ENCODE measurements around the gene RCL1. TPM values are rescaled to one million over a fixed set of nuclear protein-coding genes. Genes with fewer than 3 reads are reported as not detected.

RCL1 gene
- total and polyA plus RNA-seq, 9 donors = 11.1 to 17.9 (median 13.9) TPM

DNA sequence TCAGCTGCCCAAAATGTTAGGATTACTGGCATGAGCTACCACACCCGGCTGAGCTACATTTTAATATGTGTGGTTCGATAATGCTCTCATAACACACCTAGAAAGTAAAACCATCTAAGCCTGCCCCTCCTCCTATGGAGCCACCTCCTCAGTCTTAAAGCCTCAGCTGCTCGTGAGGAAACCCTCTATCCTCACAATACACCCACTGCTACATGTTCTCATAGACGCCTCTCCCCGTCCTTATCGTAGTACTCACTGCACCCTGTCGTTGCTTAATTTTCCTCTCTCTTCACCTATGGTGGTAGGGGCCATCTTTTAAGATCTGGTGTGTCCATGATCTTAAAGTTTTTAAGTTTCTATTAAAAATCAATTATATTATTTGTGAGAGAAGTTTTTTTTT, 72.9 kb downstream of the RCL1 start:
- Histone ChIP-seq H3K27ac (ENCODE audit: low read length) (no peak overlapping the region), H3K4me3 (ENCODE audit: low read length) (no peak overlapping the region), H3K36me3 (ENCODE audit: control insufficient read depth, insufficient read depth, low read length) (peaks cover 18% of the 10 kb centered on the region), H3K9me3 (replicated peaks; ENCODE audit: control insufficient read depth, low read depth, low read length) (no peaks in the 10 kb centered on the region), H3K4me1 (ENCODE audit: control insufficient read depth, insufficient read depth, low read length) (no peaks in the 10 kb centered on the region), H3K27me3 (ENCODE audit: control insufficient read depth, insufficient read depth, low read length) (no peaks in the 10 kb centered on the region)
- DNase-seq = no peak
- WGBS (ENCODE audit: insufficient coverage) = no CpG with 5 or more reads among the region's 7 CpGs

DNA sequence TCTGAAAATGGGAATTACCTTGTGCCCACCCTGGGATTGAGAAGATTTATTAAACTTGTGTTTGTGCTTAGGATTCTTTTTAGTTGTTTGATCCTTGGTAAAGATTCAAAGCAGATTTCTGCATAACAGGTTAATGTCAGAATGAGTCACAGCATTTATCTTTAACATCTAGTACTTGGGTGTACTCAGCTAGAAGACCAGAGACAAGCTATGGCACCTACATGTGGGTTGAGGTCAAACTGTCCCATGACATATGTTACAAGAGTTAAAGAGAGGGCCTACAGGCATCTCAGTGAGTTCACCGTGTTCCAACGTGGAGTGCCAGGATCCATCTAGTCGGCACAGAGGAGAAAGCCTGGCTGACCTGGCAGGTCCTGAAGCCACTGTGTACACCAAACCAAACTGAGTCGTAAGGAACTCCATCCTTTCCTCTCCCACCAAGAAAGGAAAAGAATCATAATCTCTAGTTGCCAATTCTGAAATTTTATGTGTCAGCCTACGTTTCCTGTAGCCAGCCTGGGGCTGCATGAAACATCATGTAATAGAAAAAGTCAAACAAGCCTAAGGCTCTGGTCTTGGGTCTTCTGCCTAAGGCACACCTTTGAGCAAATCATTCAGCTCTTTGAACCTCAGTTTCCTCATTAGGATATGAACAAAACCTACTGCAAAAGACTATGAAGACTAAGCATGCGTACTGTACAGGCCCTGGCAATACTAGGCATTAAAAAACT, 73.7 kb downstream of the RCL1 start:
- Histone ChIP-seq H3K9me3 (replicated peaks; ENCODE audit: control insufficient read depth, low read depth, low read length) (no peaks in the 10 kb centered on the region), H3K27me3 (ENCODE audit: control insufficient read depth, insufficient read depth, low read length) (no peaks in the 10 kb centered on the region), H3K4me1 (ENCODE audit: control insufficient read depth, insufficient read depth, low read length) (no peaks in the 10 kb centered on the region), H3K36me3 (ENCODE audit: control insufficient read depth, insufficient read depth, low read length) (peaks cover 13% of the 10 kb centered on the region), H3K27ac (ENCODE audit: low read length) (no peak overlapping the region), H3K4me3 (ENCODE audit: low read length) (no peak overlapping the region)
- 94% methylated on average over 6 of the region's 6 CpGs for WGBS (ENCODE audit: insufficient coverage)
- no peak for DNase-seq

DNA sequence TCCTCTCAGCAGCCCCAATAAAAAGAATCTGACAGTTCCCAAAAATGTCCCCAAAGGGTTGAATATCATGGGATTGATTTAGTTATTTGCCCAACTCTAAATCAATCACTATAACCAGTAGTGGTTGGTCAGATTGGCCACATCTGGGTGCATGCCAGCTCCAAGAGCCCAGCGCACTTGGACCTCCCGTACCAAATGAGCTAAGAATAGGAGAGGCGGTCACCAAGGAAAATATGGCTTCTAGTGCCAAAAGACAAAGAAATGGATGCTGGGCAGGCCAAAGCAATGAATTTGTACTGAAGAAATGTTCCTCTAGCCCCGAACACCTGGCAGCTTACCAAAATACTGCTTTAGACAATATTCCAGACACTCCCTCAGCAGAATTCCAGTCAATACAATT, 80.3 kb downstream of the RCL1 start:
- no peaks in the 10 kb centered on the region for H3K4me1 ChIP-seq (ENCODE audit: control insufficient read depth, insufficient read depth, low read length)
- H3K36me3 ChIP-seq (ENCODE audit: control insufficient read depth, insufficient read depth, low read length) = no peaks in the 10 kb centered on the region
- H3K9me3 ChIP-seq (replicated peaks; ENCODE audit: control insufficient read depth, low read depth, low read length) = no peaks in the 10 kb centered on the region
- DNase-seq = no peak
- H3K27me3 ChIP-seq (ENCODE audit: control insufficient read depth, insufficient read depth, low read length) = no peaks in the 10 kb centered on the region
- H3K4me3 ChIP-seq (ENCODE audit: low read length) = no peak overlapping the region
- no peak overlapping the region for H3K27ac ChIP-seq (ENCODE audit: low read length)
- WGBS (ENCODE audit: insufficient coverage) = 77% methylated on average over 4 of the region's 4 CpGs

DNA sequence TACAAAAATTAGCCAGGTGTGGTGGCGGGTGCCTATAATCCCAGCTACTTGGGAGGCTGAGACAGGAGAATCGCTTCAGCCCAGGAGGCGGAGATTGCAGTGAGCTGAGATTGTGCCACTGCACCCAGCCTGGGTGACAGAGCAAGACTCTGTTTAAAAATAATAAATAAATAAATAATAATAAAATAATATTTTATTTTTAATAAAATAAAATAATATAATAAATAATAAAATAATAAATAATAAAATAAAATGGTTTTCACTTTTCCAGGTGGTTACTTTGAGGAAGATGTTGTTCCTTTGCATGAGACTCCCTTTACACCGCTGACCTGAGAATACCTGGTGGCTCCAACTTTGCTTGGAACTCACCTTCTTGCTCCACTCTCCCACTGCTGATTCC, 82.8 kb downstream of the RCL1 start:
- H3K36me3 ChIP-seq (ENCODE audit: control insufficient read depth, insufficient read depth, low read length) = no peaks in the 10 kb centered on the region

DNA sequence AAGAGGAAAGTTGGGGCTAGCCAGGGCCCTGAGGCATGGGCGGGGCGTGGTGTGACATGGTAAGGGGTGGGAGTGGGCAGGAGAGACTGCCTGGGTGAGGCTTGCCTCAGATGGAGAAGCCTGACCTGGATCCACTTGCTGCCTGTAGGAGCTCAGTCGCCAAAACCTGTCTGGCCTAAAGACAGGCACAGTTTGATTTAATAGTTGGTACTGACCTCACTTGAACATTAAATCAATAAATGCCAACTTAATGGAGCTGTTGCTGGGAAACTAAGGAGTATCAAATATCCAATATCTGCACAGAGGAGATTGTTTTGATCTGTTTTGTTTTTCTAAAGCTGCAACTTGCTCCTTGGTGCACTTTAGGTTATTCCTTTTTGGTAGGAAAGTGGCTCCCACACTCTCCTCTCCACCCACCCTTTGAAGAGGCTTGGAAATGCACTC, 86.4 kb downstream of the RCL1 start:
- H3K36me3 ChIP-seq (ENCODE audit: control insufficient read depth, insufficient read depth, low read length) = no peaks in the 10 kb centered on the region
- H3K9me3 ChIP-seq (replicated peaks; ENCODE audit: control insufficient read depth, low read depth, low read length) = no peaks in the 10 kb centered on the region
- no peaks in the 10 kb centered on the region for H3K27me3 ChIP-seq (ENCODE audit: control insufficient read depth, insufficient read depth, low read length)
- WGBS (ENCODE audit: insufficient coverage) = 100% methylated on average over 2 of the region's 3 CpGs
- no peak overlapping the region for H3K4me3 ChIP-seq (ENCODE audit: low read length)
- DNase-seq = no peak
- H3K27ac ChIP-seq (ENCODE audit: low read length) = no peak overlapping the region
- no peaks in the 10 kb centered on the region for H3K4me1 ChIP-seq (ENCODE audit: control insufficient read depth, insufficient read depth, low read length)

More for the DNA sequence above, 82.8 kb downstream of the RCL1 start:
- no peak overlapping the region for H3K27ac ChIP-seq (ENCODE audit: low read length)
- no peaks in the 10 kb centered on the region for H3K27me3 ChIP-seq (ENCODE audit: control insufficient read depth, insufficient read depth, low read length)
- H3K9me3 ChIP-seq (replicated peaks; ENCODE audit: control insufficient read depth, low read depth, low read length) = no peaks in the 10 kb centered on the region
- WGBS (ENCODE audit: insufficient coverage) = 100% methylated on average over 1 of the region's 4 CpGs
- H3K4me3 ChIP-seq (ENCODE audit: low read length) = no peak overlapping the region
- no peak for DNase-seq
- H3K4me1 ChIP-seq (ENCODE audit: control insufficient read depth, insufficient read depth, low read length) = no peaks in the 10 kb centered on the region

DNA sequence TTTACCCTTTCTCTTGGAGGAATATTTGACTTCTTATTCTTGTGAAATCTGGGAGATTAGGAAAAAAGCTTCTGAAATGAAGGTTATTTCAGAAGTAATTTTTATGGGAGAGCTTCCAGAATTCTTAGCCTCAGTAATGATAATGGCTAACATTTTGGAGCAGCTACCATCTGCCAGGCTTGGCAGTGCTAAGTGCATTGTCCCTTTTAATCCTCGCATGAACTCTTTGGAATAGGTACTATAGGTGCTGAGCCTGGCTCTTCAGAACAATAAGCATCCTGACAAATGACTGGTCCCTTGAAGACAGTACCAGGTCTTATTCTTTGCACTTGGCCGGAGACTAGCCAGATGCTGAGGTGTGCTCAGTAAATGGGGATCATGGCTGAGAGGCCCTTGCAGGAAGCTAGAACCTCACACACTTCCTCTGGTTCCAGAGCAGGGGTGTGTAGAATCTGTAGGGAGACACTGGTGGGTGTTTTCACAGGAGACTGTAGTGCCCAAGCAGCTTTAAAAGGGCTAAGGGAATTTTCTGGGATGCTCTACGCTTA, 90.7 kb downstream of the RCL1 start:
- no peak overlapping the region for H3K27ac ChIP-seq (ENCODE audit: low read length)
- no peak overlapping the region for H3K4me3 ChIP-seq (ENCODE audit: low read length)
- no peaks in the 10 kb centered on the region for H3K36me3 ChIP-seq (ENCODE audit: control insufficient read depth, insufficient read depth, low read length)
- WGBS (ENCODE audit: insufficient coverage) = 78% methylated on average over 1 of the region's 3 CpGs
- no peaks in the 10 kb centered on the region for H3K4me1 ChIP-seq (ENCODE audit: control insufficient read depth, insufficient read depth, low read length)
- H3K9me3 ChIP-seq (replicated peaks; ENCODE audit: control insufficient read depth, low read depth, low read length) = no peaks in the 10 kb centered on the region
- no peaks in the 10 kb centered on the region for H3K27me3 ChIP-seq (ENCODE audit: control insufficient read depth, insufficient read depth, low read length)
- no peak for DNase-seq

DNA sequence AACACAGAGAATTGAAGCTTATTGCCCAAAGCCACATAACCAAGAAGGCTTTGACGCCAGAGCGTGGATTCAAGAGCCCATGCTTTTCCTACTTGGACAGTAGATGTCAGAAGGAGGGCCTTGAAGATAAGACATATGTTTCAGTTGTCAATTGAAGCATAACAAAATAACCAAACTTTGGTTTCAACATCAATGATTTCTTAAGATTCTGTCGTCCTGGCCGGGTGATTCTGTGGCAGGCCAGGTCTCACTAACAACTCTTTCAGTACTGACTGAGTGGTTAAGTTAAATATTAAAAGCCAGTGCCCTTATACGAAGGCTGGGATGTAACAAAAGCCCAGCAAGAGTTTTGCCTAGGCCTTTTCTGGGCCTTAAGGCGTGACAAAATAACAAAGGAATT, 94.0 kb downstream of the RCL1 start:
- Histone ChIP-seq H3K4me1 (ENCODE audit: control insufficient read depth, insufficient read depth, low read length) (no peaks in the 10 kb centered on the region), H3K27me3 (ENCODE audit: control insufficient read depth, insufficient read depth, low read length) (no peaks in the 10 kb centered on the region), H3K9me3 (replicated peaks; ENCODE audit: control insufficient read depth, low read depth, low read length) (no peaks in the 10 kb centered on the region), H3K36me3 (ENCODE audit: control insufficient read depth, insufficient read depth, low read length) (no peaks in the 10 kb centered on the region), H3K4me3 (ENCODE audit: low read length) (no peak overlapping the region), H3K27ac (ENCODE audit: low read length) (no peak overlapping the region)
- no peak for DNase-seq
- WGBS (ENCODE audit: insufficient coverage) = no CpG with 5 or more reads among the region's 6 CpGs

DNA sequence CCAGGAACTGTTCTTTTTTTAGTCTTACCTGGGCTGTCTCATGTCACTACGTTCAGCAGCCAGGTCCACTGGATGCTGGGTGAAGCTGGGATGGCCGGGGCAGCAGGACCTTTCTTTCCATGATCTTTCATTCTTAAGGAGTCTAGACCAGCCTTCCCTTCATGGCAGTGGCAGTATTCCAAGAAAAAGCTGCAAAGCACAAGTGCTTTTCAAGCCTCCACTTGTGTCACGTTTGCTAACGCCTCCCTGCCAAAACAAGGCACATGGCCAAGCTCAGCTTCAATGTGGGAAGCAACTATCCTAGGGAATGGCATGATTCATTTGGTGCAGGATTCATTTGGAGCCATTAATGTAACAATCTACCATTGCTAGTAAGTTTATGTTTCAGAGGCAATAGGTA, 94.8 kb downstream of the RCL1 start:
- peak; percentile 42 for DNase-seq

DNA sequence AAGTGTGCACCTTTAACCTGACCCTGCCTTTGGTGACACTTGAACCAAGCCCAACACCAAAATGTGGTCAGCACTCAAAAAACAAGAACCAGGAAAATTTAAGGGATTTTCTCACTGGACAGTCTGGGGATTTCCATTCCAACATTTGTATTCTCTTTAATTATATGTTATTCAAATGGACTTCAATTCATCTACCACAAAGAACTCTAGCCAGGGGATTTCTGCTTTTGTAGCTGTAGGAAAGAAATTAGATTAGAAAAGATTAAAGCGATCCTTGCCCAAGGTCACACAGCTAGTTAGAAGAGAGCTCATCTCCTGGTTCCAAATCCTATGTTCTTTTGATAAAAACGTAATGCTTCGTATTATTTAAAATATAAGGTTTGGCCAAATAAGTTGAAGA, 97.5 kb downstream of the RCL1 start:
- no CpG with 5 or more reads among the region's 3 CpGs for WGBS (ENCODE audit: insufficient coverage)
- no peaks in the 10 kb centered on the region for H3K9me3 ChIP-seq (replicated peaks; ENCODE audit: control insufficient read depth, low read depth, low read length)
- H3K27me3 ChIP-seq (ENCODE audit: control insufficient read depth, insufficient read depth, low read length) = no peaks in the 10 kb centered on the region
- no peaks in the 10 kb centered on the region for H3K36me3 ChIP-seq (ENCODE audit: control insufficient read depth, insufficient read depth, low read length)
- H3K4me1 ChIP-seq (ENCODE audit: control insufficient read depth, insufficient read depth, low read length) = no peaks in the 10 kb centered on the region
- DNase-seq = no peak
- H3K27ac ChIP-seq (ENCODE audit: low read length) = no peak overlapping the region
- no peak overlapping the region for H3K4me3 ChIP-seq (ENCODE audit: low read length)

More for the DNA sequence above, 94.8 kb downstream of the RCL1 start:
- 34% methylated on average over 2 of the region's 4 CpGs for WGBS (ENCODE audit: insufficient coverage)
- Histone ChIP-seq H3K4me1 (ENCODE audit: control insufficient read depth, insufficient read depth, low read length) (no peaks in the 10 kb centered on the region), H3K4me3 (ENCODE audit: low read length) (no peak overlapping the region), H3K9me3 (replicated peaks; ENCODE audit: control insufficient read depth, low read depth, low read length) (no peaks in the 10 kb centered on the region), H3K27ac (ENCODE audit: low read length) (no peak overlapping the region), H3K36me3 (ENCODE audit: control insufficient read depth, insufficient read depth, low read length) (no peaks in the 10 kb centered on the region), H3K27me3 (ENCODE audit: control insufficient read depth, insufficient read depth, low read length) (no peaks in the 10 kb centered on the region)

DNA sequence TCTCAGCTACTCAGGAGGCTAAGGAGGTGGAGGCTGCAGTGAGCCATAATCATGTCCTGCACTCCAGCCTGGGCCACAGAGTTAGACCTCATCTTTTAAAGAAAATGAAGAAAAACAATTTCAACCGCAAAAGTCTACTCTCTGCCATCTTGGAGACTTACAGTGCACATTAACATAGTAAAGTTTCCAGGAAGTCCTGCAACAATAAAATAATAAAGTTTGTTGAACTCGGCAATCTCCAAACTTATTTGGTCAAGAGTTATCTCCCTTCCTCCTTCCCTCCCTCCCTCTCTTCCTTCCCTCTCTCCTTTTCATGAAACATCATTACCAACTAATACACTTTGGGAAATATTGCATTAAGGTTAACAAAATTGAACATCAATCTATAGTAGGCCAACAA, 98.2 kb downstream of the RCL1 start:
- Histone ChIP-seq H3K9me3 (replicated peaks; ENCODE audit: control insufficient read depth, low read depth, low read length) (no peaks in the 10 kb centered on the region), H3K36me3 (ENCODE audit: control insufficient read depth, insufficient read depth, low read length) (no peaks in the 10 kb centered on the region), H3K4me3 (ENCODE audit: low read length) (no peak overlapping the region), H3K27ac (ENCODE audit: low read length) (no peak overlapping the region), H3K4me1 (ENCODE audit: control insufficient read depth, insufficient read depth, low read length) (no peaks in the 10 kb centered on the region), H3K27me3 (ENCODE audit: control insufficient read depth, insufficient read depth, low read length) (no peaks in the 10 kb centered on the region)
- no peak for DNase-seq
- no CpG with 5 or more reads among the region's 2 CpGs for WGBS (ENCODE audit: insufficient coverage)
